Tibial artery (tissue), 4 donors: ENCODE results near the gene IFNA6.

Experiments
- DNase-seq, 2 donors: peaks; one replicate each; pipeline ENCODE4 v3.0.0-alpha.2; 2019
- H3K27ac ChIP-seq, 2 donors: fragments of 200-600 bp; sonication (generic) in 1 of 2; 1 replicate in 1 of 2; 2 replicates in 1 of 2; pipeline ENCODE4 v1.5.1; 2018 to 2019; ENCODE audit warnings: mild to moderate bottlenecking in 1 of 2
- H3K27me3 ChIP-seq, 2 donors: fragments of 200-600 bp; sonication (generic) in 1 of 2; one replicate each; pipeline versions ENCODE4 v1.5.1 to v1.6.0; 2016 to 2019
- H3K36me3 ChIP-seq, 3 donors: fragments of 200-600 bp; sonication (generic) in 2 of 3; one replicate each; pipeline ENCODE4 v1.5.1; 2016 to 2019; ENCODE audit warnings: mild to moderate bottlenecking in 2 of 3
- H3K4me1 ChIP-seq, 4 donors: fragments of 200-600 bp; sonication (generic) in 2 of 4; 1 replicate in 3 of 4; 2 replicates in 1 of 4; pipeline ENCODE4 v1.5.1; 2016 to 2019
- H3K4me3 ChIP-seq, 2 donors: fragments of 200-600 bp; sonication (generic) in 1 of 2; 1 replicate in 1 of 2; 2 replicates in 1 of 2; pipeline ENCODE4 v1.5.1; 2018 to 2019; ENCODE audit warnings: mild to moderate bottlenecking in 2 of 2
- H3K9me3 ChIP-seq, 3 donors: fragments of 200-600 bp; sonication (generic) in 1 of 3; one replicate each; pipeline ENCODE4 v1.5.1; 2016 to 2019
- intact Hi-C: fragments of 100-400 bp; cut with DNase I; formaldehyde crosslinking; loops from one replicate; pipeline ENCODE4 v1.15.0; 2023; ENCODE audit warnings: low total_unique reads
- TF ChIP-seq, protein P1 (sequence below), 2 experiments: fragments of 200-600 bp in 1 of 2; fragments of 450-650 bp in 1 of 2; IDR thresholded peaks; one replicate each; pipeline ENCODE4 v1.5.1; 2017 to 2019; ENCODE audit warnings: antibody characterized with exemption in 2 of 2, mild to moderate bottlenecking in 1 of 2, moderate library complexity in 1 of 2

Gene IFNA6

DNA sequence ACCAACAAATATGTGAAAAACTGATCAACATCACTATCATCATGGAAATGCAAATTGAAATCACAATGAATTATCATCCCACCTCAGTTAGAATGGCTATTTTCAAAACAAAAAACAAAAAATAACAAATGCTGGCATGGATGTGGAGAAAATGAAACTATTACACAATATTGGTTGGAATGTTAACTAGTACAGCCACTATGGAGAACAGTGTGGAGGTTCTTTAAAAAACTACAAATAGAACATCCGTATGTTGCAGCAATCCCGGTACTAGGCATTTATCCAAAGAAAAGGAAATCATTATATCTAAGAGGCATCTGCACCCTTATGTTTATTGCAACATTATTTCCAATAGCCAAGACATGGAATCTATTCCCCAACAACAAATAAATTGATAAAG is 36.5 kb downstream of the IFNA6 start:
- Histone ChIP-seq H3K4me1 (peaks cover 0 to 13% (median 0%) of the 10 kb centered on the region in 4 donors), H3K27ac (no peak overlapping the region), H3K36me3 (no peaks in the 10 kb centered on the region), H3K27me3 (no peaks in the 10 kb centered on the region), H3K9me3 (no peaks in the 10 kb centered on the region), H3K4me3 (no peak overlapping the region)
- intact Hi-C loops, result no loop called here
- DNase-seq, result no peak
- TF ChIP-seq, protein P1, sequence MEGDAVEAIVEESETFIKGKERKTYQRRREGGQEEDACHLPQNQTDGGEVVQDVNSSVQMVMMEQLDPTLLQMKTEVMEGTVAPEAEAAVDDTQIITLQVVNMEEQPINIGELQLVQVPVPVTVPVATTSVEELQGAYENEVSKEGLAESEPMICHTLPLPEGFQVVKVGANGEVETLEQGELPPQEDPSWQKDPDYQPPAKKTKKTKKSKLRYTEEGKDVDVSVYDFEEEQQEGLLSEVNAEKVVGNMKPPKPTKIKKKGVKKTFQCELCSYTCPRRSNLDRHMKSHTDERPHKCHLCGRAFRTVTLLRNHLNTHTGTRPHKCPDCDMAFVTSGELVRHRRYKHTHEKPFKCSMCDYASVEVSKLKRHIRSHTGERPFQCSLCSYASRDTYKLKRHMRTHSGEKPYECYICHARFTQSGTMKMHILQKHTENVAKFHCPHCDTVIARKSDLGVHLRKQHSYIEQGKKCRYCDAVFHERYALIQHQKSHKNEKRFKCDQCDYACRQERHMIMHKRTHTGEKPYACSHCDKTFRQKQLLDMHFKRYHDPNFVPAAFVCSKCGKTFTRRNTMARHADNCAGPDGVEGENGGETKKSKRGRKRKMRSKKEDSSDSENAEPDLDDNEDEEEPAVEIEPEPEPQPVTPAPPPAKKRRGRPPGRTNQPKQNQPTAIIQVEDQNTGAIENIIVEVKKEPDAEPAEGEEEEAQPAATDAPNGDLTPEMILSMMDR (IDR thresholded peaks at IDR 0.05), result no peak

GRCh38 chr9:21311889-21312288 is 38.8 kb downstream of the IFNA6 start:
- DNase-seq, result no peak
- intact Hi-C loops, result no loop called here
- TF ChIP-seq, protein P1 (IDR thresholded peaks at IDR 0.05), result no peak
- Histone ChIP-seq H3K27me3 (no peaks in the 10 kb centered on the region), H3K4me3 (no peak overlapping the region), H3K9me3 (no peaks in the 10 kb centered on the region), H3K4me1 (peaks cover 0 to 8% (median 0%) of the 10 kb centered on the region in 4 donors), H3K27ac (no peak overlapping the region), H3K36me3 (no peaks in the 10 kb centered on the region)

DNA sequence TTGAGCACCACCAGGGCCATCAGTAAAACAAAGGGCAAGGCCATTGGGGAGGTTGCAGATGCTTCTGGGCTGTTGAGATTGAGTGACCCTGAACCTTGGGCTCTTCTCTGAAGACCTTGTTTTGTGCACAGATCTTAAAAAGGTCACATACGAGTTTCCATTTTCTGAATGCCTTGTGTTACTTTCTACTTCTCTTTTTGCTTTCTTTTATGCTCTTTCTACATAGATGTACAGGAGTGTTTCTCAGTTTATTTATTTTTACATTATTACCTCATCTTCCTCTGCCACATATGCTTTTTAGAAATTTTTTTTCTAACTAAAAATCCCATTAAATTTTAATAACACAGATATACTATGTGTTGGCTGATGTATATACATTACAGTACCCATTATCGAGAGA is 45.5 kb downstream of the IFNA6 start, which contains the start of gene IFNA5:
IFNA5 (minus strand) TSS at position 101 of the 400 bp plus-strand sequence; CDS start at position 44, 57 bp downstream.
- H3K9me3 ChIP-seq, result no peaks in the 10 kb centered on the region
- TF ChIP-seq, protein P1 (IDR thresholded peaks at IDR 0.05), result no peak
- no peaks in the 10 kb centered on the region for H3K4me1 ChIP-seq
- no peaks in the 10 kb centered on the region for H3K36me3 ChIP-seq
- H3K27ac ChIP-seq, result no peak within 1 kb of the TSS
- no peaks in the 10 kb centered on the region for H3K27me3 ChIP-seq
- H3K4me3 ChIP-seq, result no peak within 1 kb of the TSS
- intact Hi-C loops, result no loop called here
- no peak for DNase-seq
